A673 (cell line): ENCODE measurements around the gene HECW1. TPM values are rescaled to one million over a fixed set of nuclear protein-coding genes. Genes with fewer than 3 reads are reported as not detected.

Experiments
- BruUV-seq: library from RNA; stranded (reverse); fragments of 400-500 nt; replicated peaks from 2 replicates; lab custom pipeline; 2021; lab: Mats Ljungman, UMichigan
- CTCF ChIA-PET: fragments of 300-600 bp; sonication (Branson Sonifier 250); formaldehyde crosslinking; loops from one replicate; lab custom pipeline; 2022; ENCODE audit warnings: antibody characterized with exemption; lab: Charles Lee
- POLR2A ChIA-PET: fragments of 300-600 bp; sonication (Branson Sonifier 250); formaldehyde crosslinking; loops from one replicate; lab custom pipeline; 2022; ENCODE audit warnings: antibody characterized with exemption; ENCODE audit not compliant: low non-redundant PET; lab: Charles Lee
- DNase-seq: peaks from one replicate; pipeline ENCODE4 v3.0.0-alpha.2; 2015; ENCODE audit warnings: low spot score
- H3K27ac ChIP-seq: fragments of 200-600 bp; sonication (generic); 2 replicates; pipeline ENCODE4 v1.5.1; 2016; ENCODE audit warnings: mixed run types, low read depth, mild to moderate bottlenecking, mixed read lengths, antibody characterized with exemption, low read length; ENCODE audit not compliant: poor library complexity, severe bottlenecking
- H3K27me3 ChIP-seq: fragments of 200-600 bp; sonication (generic); replicated peaks from 2 replicates; pipeline ENCODE4 v1.6.1; 2017; ENCODE audit warnings: mixed run types, low read depth, mild to moderate bottlenecking, mixed read lengths, antibody characterized with exemption, low read length; ENCODE audit not compliant: insufficient read depth, poor library complexity
- H3K36me3 ChIP-seq: fragments of 200-600 bp; sonication (generic); 2 replicates; pipeline ENCODE4 v1.6.1; 2016; ENCODE audit warnings: mixed run types, mild to moderate bottlenecking, mixed read lengths, antibody characterized with exemption, low read length; ENCODE audit not compliant: insufficient read depth, poor library complexity, severe bottlenecking
- H3K4me1 ChIP-seq: fragments of 200-600 bp; sonication (generic); 2 replicates; pipeline ENCODE4 v1.6.1; 2017; ENCODE audit warnings: mixed run types, mild to moderate bottlenecking, mixed read lengths, antibody characterized with exemption, low read length; ENCODE audit not compliant: insufficient read depth, poor library complexity, severe bottlenecking
- H3K4me3 ChIP-seq: fragments of 200-600 bp; sonication (generic); 2 replicates; pipeline ENCODE4 v1.5.1; 2016; ENCODE audit warnings: low read depth, mixed run types, mild to moderate bottlenecking, mixed read lengths, low read length; ENCODE audit not compliant: poor library complexity, severe bottlenecking
- H3K9me3 ChIP-seq: fragments of 200-600 bp; sonication (generic); 2 replicates; pipeline ENCODE4 v1.6.1; 2016; ENCODE audit warnings: mixed run types, low read depth, mild to moderate bottlenecking, mixed read lengths, antibody characterized with exemption, low read length; ENCODE audit not compliant: poor library complexity, severe bottlenecking
- EZH2 ChIP-seq: fragments of 200-600 bp; sonication (generic); IDR thresholded peaks from 2 replicates; pipeline ENCODE4 v1.6.1; 2017; ENCODE audit warnings: borderline replicate concordance, low read depth, mild to moderate bottlenecking, mixed read lengths, antibody characterized with exemption, low read length; ENCODE audit not compliant: poor library complexity, severe bottlenecking
- intact Hi-C: fragments of 100-400 bp; cut with micrococcal nuclease; formaldehyde crosslinking; loops from one replicate; pipeline ENCODE4 v1.10.0; 2022; ENCODE audit not compliant: unreplicated experiment
- total RNA-seq: library from RNA; stranded (reverse); gene quantifications from 2 replicates; pipeline ENCODE4 v1.2.3, GENCODE V29; 2021
- TF ChIP-seq, protein P1 (sequence below): fragments of 300-800, 200-600 bp; sonication (generic); conservative IDR thresholded peaks from 2 replicates; pipeline ENCODE4 v1.5.1; 2017; ENCODE audit warnings: low read depth, mild to moderate bottlenecking, antibody characterized with exemption, low read length, moderate library complexity, mixed read lengths

HECW1 gene
- total RNA-seq, 1 experiment from 2014 or later = 0.39 TPM

DNA sequence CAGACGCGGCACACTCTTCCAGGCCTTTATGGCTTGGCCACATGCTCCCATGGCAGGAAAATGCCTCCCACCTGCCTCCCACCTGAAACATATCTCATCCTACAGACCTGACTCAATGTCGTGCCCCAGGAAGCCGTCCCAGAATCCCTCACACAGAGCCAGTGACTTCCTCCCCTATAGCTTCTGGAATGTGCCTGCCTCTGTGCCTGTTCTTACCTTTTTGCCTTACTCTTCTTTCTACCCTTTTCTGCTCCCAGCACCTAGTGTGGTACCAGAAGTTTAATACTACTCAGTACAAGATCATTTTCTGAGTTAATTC is 346.5 kb downstream of the HECW1 start:
- Histone ChIP-seq H3K27me3 (no peaks in the 10 kb centered on the region), H3K4me1 (peaks cover 9% of the 10 kb centered on the region), H3K9me3 (no peaks in the 10 kb centered on the region), H3K36me3 (no peaks in the 10 kb centered on the region), H3K4me3 (no peak overlapping the region), H3K27ac (no peak overlapping the region)
- TF ChIP-seq EZH2 = no peak
- TF ChIP-seq, protein P1, sequence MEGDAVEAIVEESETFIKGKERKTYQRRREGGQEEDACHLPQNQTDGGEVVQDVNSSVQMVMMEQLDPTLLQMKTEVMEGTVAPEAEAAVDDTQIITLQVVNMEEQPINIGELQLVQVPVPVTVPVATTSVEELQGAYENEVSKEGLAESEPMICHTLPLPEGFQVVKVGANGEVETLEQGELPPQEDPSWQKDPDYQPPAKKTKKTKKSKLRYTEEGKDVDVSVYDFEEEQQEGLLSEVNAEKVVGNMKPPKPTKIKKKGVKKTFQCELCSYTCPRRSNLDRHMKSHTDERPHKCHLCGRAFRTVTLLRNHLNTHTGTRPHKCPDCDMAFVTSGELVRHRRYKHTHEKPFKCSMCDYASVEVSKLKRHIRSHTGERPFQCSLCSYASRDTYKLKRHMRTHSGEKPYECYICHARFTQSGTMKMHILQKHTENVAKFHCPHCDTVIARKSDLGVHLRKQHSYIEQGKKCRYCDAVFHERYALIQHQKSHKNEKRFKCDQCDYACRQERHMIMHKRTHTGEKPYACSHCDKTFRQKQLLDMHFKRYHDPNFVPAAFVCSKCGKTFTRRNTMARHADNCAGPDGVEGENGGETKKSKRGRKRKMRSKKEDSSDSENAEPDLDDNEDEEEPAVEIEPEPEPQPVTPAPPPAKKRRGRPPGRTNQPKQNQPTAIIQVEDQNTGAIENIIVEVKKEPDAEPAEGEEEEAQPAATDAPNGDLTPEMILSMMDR = no peak
- no TSS peak for BruUV-seq
- CTCF ChIA-PET = no interaction called here
- DNase-seq = no peak
- intact Hi-C loops = loop anchor here (5.0 to 10.0 kb wide), 3 partner anchors 263 to 1514 kb away; no protein-coding TSS in a partner anchor
- POLR2A ChIA-PET = no interaction called here

DNA sequence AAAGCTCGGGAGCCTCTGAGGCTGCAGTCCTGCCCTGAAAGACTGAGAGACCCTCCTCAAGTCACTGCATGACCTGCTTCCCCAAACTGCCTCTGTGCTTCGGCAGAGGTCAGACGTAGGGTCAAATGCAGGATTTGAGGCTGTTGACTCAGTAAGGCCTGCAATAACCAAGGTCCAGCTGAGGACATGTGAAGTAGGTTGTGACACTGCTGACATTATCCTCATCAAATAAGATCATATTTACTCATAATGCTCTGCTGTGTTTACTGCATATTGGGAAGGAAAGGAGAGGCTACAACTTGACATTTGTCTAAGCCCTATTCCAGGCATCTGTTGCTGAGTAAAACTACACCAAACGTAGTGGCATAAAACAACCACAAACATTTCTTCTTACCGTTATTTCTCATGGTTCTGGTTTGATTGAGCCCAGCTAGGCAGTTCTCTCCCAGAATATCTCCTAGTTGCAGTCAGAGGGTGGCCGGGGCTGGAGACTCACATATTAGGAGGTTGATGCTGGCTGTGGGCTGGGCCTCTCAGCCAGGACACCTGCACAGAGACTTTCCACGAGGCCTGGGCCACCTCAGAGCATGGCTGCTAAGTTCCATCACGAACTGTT is 348.4 kb downstream of the HECW1 start:
- intact Hi-C loops = no loop called here
- no peaks in the 10 kb centered on the region for H3K27me3 ChIP-seq
- H3K4me1 ChIP-seq = peaks cover 13% of the 10 kb centered on the region
- H3K4me3 ChIP-seq = no peak overlapping the region
- ChIA-PET POLR2A (no interaction called here), CTCF (interaction anchor here (0.6 kb wide), 1 partner anchor 46 kb away, joined by 3 read pairs; no protein-coding TSS in a partner anchor)
- no TSS peak for BruUV-seq
- no peaks in the 10 kb centered on the region for H3K36me3 ChIP-seq
- no peak overlapping the region for H3K27ac ChIP-seq
- no peak for TF ChIP-seq EZH2
- TF ChIP-seq, protein P1 = no peak
- DNase-seq = no peak
- no peaks in the 10 kb centered on the region for H3K9me3 ChIP-seq

DNA sequence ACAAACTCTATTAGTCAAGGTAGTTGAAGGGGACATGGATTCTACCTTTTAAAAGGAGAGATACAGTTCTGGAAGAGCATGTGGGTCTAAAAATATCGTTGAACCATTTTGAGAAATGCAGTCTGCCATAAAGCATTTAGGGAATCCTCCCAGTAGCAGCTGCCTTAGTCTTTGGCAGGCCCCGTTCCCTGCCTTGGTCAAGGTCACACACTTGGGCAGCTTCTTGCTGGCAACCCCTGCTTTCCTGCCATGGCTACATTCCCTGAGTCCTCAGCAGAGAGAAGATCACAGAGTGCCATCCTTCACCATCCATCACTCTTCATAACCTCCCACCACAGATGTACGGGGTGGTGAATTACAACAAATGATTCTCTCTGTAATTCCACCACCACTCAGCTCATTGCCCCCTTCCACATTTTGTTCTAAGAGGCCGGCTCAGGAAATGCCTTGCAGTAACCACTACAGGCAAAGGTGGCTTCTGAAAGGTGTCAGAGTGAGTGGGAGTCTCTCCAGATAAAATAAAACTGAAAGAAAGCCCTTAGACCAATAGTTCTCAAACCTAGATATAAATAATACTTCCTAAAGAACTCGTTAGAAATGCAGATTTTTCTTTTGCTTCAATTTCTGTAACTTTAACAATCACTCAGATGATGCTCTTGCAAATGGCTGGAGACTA is 349.0 kb downstream of the HECW1 start:
- intact Hi-C loops = no loop called here
- Histone ChIP-seq H3K27me3 (no peaks in the 10 kb centered on the region), H3K36me3 (no peaks in the 10 kb centered on the region), H3K27ac (no peak overlapping the region), H3K9me3 (no peaks in the 10 kb centered on the region), H3K4me1 (peaks cover 19% of the 10 kb centered on the region), H3K4me3 (no peak overlapping the region)
- CTCF ChIA-PET = no interaction called here
- BruUV-seq = no TSS peak
- no peak for DNase-seq
- POLR2A ChIA-PET = no interaction called here
- TF ChIP-seq, protein P1 = no peak
- TF ChIP-seq EZH2 = no peak
